ENCODE data around the gene LRIG1.

- TF ChIP-seq, protein P1, sequence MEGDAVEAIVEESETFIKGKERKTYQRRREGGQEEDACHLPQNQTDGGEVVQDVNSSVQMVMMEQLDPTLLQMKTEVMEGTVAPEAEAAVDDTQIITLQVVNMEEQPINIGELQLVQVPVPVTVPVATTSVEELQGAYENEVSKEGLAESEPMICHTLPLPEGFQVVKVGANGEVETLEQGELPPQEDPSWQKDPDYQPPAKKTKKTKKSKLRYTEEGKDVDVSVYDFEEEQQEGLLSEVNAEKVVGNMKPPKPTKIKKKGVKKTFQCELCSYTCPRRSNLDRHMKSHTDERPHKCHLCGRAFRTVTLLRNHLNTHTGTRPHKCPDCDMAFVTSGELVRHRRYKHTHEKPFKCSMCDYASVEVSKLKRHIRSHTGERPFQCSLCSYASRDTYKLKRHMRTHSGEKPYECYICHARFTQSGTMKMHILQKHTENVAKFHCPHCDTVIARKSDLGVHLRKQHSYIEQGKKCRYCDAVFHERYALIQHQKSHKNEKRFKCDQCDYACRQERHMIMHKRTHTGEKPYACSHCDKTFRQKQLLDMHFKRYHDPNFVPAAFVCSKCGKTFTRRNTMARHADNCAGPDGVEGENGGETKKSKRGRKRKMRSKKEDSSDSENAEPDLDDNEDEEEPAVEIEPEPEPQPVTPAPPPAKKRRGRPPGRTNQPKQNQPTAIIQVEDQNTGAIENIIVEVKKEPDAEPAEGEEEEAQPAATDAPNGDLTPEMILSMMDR (IDR thresholded peaks at IDR 0.05), result no peak
- TF ChIP-seq POLR2AphosphoS5 (IDR thresholded peaks at IDR 0.05), result no peak
- no peak for TF ChIP-seq EP300 (IDR thresholded peaks at IDR 0.05)
Observed at GRCh38 chr3:66542153-66542552, 41.3 kb upstream of the LRIG1 start.
